Activated CD8-positive, alpha-beta memory T cell treated with anti-CD3 and anti-CD28 coated beads, Interleukin-2, amount 50 U/mL, for 1 hour (primary cell): ENCODE data around the gene NUDT14.
A peak's percentile ranks its signal among the peaks of the same experiment; 100 is the strongest.

ENCODE experiments used
- DNase-seq: peaks from one replicate; pipeline ENCODE4 v3.0.0-alpha.2; 2020; ENCODE audit errors: extremely low read depth

The NUDT14 gene

GRCh38 chr14:105180592-105181548 lies at the start of gene NUDT14:
Gene NUDT14, minus strand, starts transcription at chr14:105181312. Its CDS starts 103 bp downstream, at chr14:105181209.
- DNase-seq, result peak; percentile 34

- no peak for DNase-seq
Measured at GRCh38 chr14:105229099-105229655, 48.1 kb upstream of the NUDT14 start.

GRCh38 chr14:105228562-105228961 lies 47.5 kb upstream of the NUDT14 start:
- no peak for DNase-seq

- DNase-seq, result no peak
Measured at GRCh38 chr14:105227346-105227745, 46.2 kb upstream of the NUDT14 start.

GRCh38 chr14:105226198-105226597 lies 45.1 kb upstream of the NUDT14 start:
- DNase-seq, result no peak

GRCh38 chr14:105224845-105225570 lies 43.9 kb upstream of the NUDT14 start:
- no peak for DNase-seq

GRCh38 chr14:105223770-105224544 lies 42.8 kb upstream of the NUDT14 start:
- no peak for DNase-seq

GRCh38 chr14:105223260-105223659 lies 42.1 kb upstream of the NUDT14 start:
- no peak for DNase-seq

GRCh38 chr14:105221598-105222178 lies 40.6 kb upstream of the NUDT14 start:
- DNase-seq, result no peak

- DNase-seq, result no peak
Measured at GRCh38 chr14:105220699-105221597, 39.8 kb upstream of the NUDT14 start.

- no peak for DNase-seq
Measured at GRCh38 chr14:105219753-105220152, 38.6 kb upstream of the NUDT14 start.

- no peak for DNase-seq
Measured at GRCh38 chr14:105219043-105219612, 38.0 kb upstream of the NUDT14 start.

- no peak for DNase-seq
Measured at GRCh38 chr14:105218611-105219010, 37.5 kb upstream of the NUDT14 start.

GRCh38 chr14:105217774-105218173 lies 36.7 kb upstream of the NUDT14 start:
- no peak for DNase-seq

GRCh38 chr14:105216490-105217247 lies 35.6 kb upstream of the NUDT14 start:
- DNase-seq, result no peak

GRCh38 chr14:105215602-105216001 lies 34.5 kb upstream of the NUDT14 start:
- DNase-seq, result no peak

GRCh38 chr14:105214324-105214915 lies 33.3 kb upstream of the NUDT14 start:
- no peak for DNase-seq

GRCh38 chr14:105213361-105213760 lies 32.2 kb upstream of the NUDT14 start:
- DNase-seq, result no peak
